IPS-18a (cell line): Measurements from ENCODE around the gene GSDMA.

ENCODE experiments used
- H3K27ac ChIP-seq: one replicate; pipeline ENCODE4 v1.5.1; 2013; ENCODE audit warnings: low read length
- H3K27me3 ChIP-seq: one replicate; pipeline ENCODE4 v1.6.1; 2013; ENCODE audit warnings: mild to moderate bottlenecking, low read length; ENCODE audit not compliant: control insufficient read depth, insufficient read depth
- H3K36me3 ChIP-seq: one replicate; pipeline ENCODE4 v1.6.1; 2013; ENCODE audit warnings: low read depth, low read length; ENCODE audit not compliant: control insufficient read depth
- H3K4me1 ChIP-seq: one replicate; pipeline ENCODE4 v1.6.1; 2013; ENCODE audit warnings: low read depth, low read length; ENCODE audit not compliant: control insufficient read depth
- H3K4me3 ChIP-seq: one replicate; pipeline ENCODE4 v1.5.1; 2013; ENCODE audit warnings: low read length
- H3K9ac ChIP-seq: one replicate; pipeline ENCODE4 v1.6.1; 2013; ENCODE audit warnings: mild to moderate bottlenecking, low read length, moderate library complexity
- H3K9me3 ChIP-seq: one replicate; pipeline ENCODE4 v1.6.1; 2013; ENCODE audit warnings: low read depth, low read length; ENCODE audit not compliant: control insufficient read depth

The GSDMA gene

GRCh38 chr17:39924691-39925055 lies 38.1 kb upstream of the GSDMA start:
- H3K27ac ChIP-seq, result no peak overlapping the region
- peaks cover 22% of the 10 kb centered on the region for H3K36me3 ChIP-seq
- no peaks in the 10 kb centered on the region for H3K9me3 ChIP-seq
- H3K4me3 ChIP-seq, result no peak overlapping the region
- H3K27me3 ChIP-seq, result no peaks in the 10 kb centered on the region
- no peak overlapping the region for H3K9ac ChIP-seq
- peaks cover 10% of the 10 kb centered on the region for H3K4me1 ChIP-seq

GRCh38 chr17:39925282-39926134 lies 37.3 kb upstream of the GSDMA start:
- peaks cover 22% of the 10 kb centered on the region for H3K36me3 ChIP-seq
- H3K9me3 ChIP-seq, result no peaks in the 10 kb centered on the region
- H3K9ac ChIP-seq, result no peak overlapping the region
- H3K4me3 ChIP-seq, result no peak overlapping the region
- H3K27ac ChIP-seq, result no peak overlapping the region
- no peaks in the 10 kb centered on the region for H3K27me3 ChIP-seq
- H3K4me1 ChIP-seq, result peaks cover 10% of the 10 kb centered on the region

GRCh38 chr17:39926135-39926587 lies 36.6 kb upstream of the GSDMA start:
- Histone ChIP-seq H3K36me3 (peaks cover 22% of the 10 kb centered on the region), H3K27ac (no peak overlapping the region), H3K9ac (peak overlapping the region; percentile 80)

GRCh38 chr17:39926588-39927100 lies 36.2 kb upstream of the GSDMA start:
- peak overlapping the region; percentile 16 for H3K27ac ChIP-seq

More at GRCh38 chr17:39926135-39926587, 36.6 kb upstream of the GSDMA start:
- Histone ChIP-seq H3K4me3 (peak overlapping the region; percentile 93), H3K9me3 (no peaks in the 10 kb centered on the region), H3K4me1 (peaks cover 10% of the 10 kb centered on the region), H3K27me3 (no peaks in the 10 kb centered on the region)

GRCh38 chr17:39927101-39927928 lies 35.5 kb upstream of the GSDMA start, which contains the start of the genes LRRC3C and ORMDL3:
Gene LRRC3C, plus strand, starts transcription at chr17:39927732. Its CDS starts 13,792 bp downstream, at chr17:39941524.
Gene ORMDL3, minus strand, starts transcription at chr17:39927601. Its CDS starts 3,398 bp downstream, at chr17:39924203.
- peak within 1 kb of the TSS; percentile 80 for H3K9ac ChIP-seq
- H3K36me3 ChIP-seq, result peaks cover 16% of the 10 kb centered on the region
- H3K9me3 ChIP-seq, result no peaks in the 10 kb centered on the region
- peak within 1 kb of the TSS; percentile 93 for H3K4me3 ChIP-seq
- peaks cover 10% of the 10 kb centered on the region for H3K4me1 ChIP-seq
- H3K27ac ChIP-seq, result peak within 1 kb of the TSS; percentile 61
- H3K27me3 ChIP-seq, result no peaks in the 10 kb centered on the region

More at GRCh38 chr17:39926588-39927100, 36.2 kb upstream of the GSDMA start:
- Histone ChIP-seq H3K4me1 (peaks cover 10% of the 10 kb centered on the region), H3K9ac (peak overlapping the region; percentile 80), H3K36me3 (peaks cover 22% of the 10 kb centered on the region), H3K27me3 (no peaks in the 10 kb centered on the region), H3K9me3 (no peaks in the 10 kb centered on the region), H3K4me3 (peak overlapping the region; percentile 93)

- Histone ChIP-seq H3K36me3 (peaks cover 7% of the 10 kb centered on the region), H3K9me3 (no peaks in the 10 kb centered on the region), H3K27ac (peak overlapping the region; percentile 61), H3K9ac (peak overlapping the region; percentile 60), H3K27me3 (no peaks in the 10 kb centered on the region), H3K4me1 (peaks cover 10% of the 10 kb centered on the region), H3K4me3 (peak overlapping the region; percentile 93)
These were observed 34.6 kb upstream of the GSDMA start for GRCh38 chr17:39927929-39928857.

- Histone ChIP-seq H3K4me1 (peaks cover 14% of the 10 kb centered on the region), H3K36me3 (peaks cover under 1% of the 10 kb centered on the region), H3K27ac (no peak overlapping the region), H3K9me3 (no peaks in the 10 kb centered on the region), H3K27me3 (no peaks in the 10 kb centered on the region), H3K9ac (no peak overlapping the region), H3K4me3 (no peak overlapping the region)
These were observed 33.8 kb upstream of the GSDMA start for GRCh38 chr17:39928858-39929645.

GRCh38 chr17:39929646-39930407 lies 33.0 kb upstream of the GSDMA start:
- no peaks in the 10 kb centered on the region for H3K9me3 ChIP-seq
- H3K27me3 ChIP-seq, result no peaks in the 10 kb centered on the region
- no peaks in the 10 kb centered on the region for H3K36me3 ChIP-seq
- no peak overlapping the region for H3K27ac ChIP-seq
- peaks cover 16% of the 10 kb centered on the region for H3K4me1 ChIP-seq
- no peak overlapping the region for H3K9ac ChIP-seq
- no peak overlapping the region for H3K4me3 ChIP-seq

- Histone ChIP-seq H3K9me3 (no peaks in the 10 kb centered on the region), H3K27me3 (no peaks in the 10 kb centered on the region), H3K9ac (no peak overlapping the region), H3K27ac (no peak overlapping the region), H3K4me3 (no peak overlapping the region), H3K36me3 (no peaks in the 10 kb centered on the region), H3K4me1 (peaks cover 6% of the 10 kb centered on the region)
These were observed 28.9 kb upstream of the GSDMA start for GRCh38 chr17:39933912-39934311.
